ENCODE results near the gene TNIK. TPM values are rescaled to one million over a fixed set of nuclear protein-coding genes. Genes with fewer than 3 reads are reported as not detected.
A peak's percentile ranks its signal among the peaks of the same experiment; 100 is the strongest.

Gene TNIK
- total RNA-seq, 2 donors from 2014 or later, result 31.7 to 37.9 TPM

DNA sequence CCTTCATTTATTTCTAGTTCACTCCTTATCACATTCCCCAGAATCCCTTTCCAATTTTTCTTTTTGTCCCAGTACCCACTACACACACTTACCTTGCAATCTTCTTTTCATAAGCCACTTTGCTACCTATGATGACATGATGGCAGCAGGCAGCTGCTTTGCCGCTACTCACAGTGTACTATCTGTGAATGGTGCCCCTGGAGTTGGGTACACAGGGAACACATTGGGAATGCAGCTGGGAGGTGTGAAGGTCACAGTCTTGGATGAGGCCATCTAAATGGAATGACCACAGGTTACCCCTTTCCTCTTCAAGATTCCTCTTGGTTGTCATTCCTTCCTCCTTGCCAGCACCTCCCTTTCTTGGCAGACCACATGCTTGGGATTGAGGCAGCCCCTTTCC, 20.8 kb upstream of the TNIK start:
- Mint-ChIP-seq H3K36me3 (no peaks in the 10 kb centered on the region), H3K9me3 (no peaks in the 10 kb centered on the region), H3K27ac (peak overlapping the region in 1 of 2 donors; percentile 73)
- ATAC-seq, result peak in 1 of 2 donors; percentile 6
- no peak for DNase-seq (ENCODE audit: low spot score in 2 of 2)

DNA sequence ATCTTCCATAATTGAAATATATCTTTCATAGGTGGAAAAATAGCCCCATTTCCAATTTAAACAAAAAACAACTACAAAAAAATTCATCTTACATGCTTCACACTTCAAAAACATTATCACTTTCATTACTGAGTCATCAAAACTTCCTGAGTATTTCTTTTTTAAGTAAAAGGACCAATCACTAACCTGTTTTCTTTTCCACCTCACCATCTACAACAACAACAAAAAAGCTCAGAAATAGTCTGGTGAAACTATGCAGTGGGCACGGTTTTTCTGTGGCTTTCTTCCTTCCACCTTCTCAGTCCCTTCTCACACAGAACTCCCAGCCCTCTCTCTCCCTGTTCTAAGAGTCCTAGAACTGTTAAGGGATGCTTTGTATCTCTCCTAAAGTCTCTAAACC, 20.3 kb upstream of the TNIK start:
- Mint-ChIP-seq H3K9me3 (no peaks in the 10 kb centered on the region), H3K27ac (peak overlapping the region in 1 of 2 donors; percentile 73), H3K36me3 (no peaks in the 10 kb centered on the region)
- peak; percentile 50 to 87 for ATAC-seq
- no peak for DNase-seq (ENCODE audit: low spot score in 2 of 2)

DNA sequence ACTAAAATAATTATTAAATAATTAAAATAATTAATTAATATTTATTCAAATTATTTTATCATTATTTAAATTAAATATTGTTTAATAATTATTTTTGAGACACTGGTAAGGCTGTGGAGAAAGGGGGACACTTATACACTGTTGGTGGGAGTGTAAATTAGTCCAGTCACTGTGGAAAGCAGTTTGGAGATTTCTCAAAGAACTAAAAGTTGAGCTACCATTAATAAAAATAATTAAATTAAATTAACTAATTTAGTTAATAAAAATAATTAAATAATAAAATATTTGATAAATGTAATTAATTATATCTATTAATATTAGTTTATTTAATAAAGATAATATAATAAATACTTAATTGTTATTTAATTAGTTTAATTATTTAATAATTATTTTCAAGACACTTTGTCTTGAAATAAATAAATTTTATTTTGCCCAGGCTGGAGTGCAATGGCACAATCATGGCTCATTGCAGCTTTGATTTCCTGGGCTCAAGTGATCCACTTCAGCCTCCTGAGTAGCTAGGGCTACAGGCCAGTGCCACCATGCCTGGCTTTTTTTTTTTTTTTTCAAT, 16.4 kb upstream of the TNIK start:
- ATAC-seq (peak in 1 of 2 donors; percentile 36), DNase-seq (ENCODE audit: low spot score in 2 of 2) (no peak)
- H3K27ac Mint-ChIP-seq, result no peak overlapping the region
- H3K36me3 Mint-ChIP-seq, result no peaks in the 10 kb centered on the region
- no peaks in the 10 kb centered on the region for H3K9me3 Mint-ChIP-seq

DNA sequence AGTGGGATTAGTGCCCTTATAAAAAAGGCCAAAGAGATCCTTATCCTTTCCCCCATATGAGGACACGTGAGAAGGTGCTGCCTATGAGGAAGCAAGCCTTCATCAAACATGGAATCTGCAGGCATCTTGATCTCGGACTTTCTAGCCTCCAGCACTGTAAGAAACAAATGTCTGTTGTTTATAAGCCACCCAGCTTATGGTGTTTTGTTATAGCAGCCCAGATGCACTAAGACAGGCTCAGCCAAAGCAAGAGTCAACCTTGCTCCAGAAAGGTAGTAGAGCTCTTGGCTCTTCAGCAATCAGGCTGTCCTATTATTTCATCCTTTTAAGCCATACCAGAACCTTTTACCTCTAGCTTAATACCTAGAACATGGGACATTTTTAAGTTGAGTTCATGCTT, 12.3 kb upstream of the TNIK start:
- Mint-ChIP-seq H3K9me3 (no peaks in the 10 kb centered on the region), H3K36me3 (no peaks in the 10 kb centered on the region), H3K27ac (no peak overlapping the region)
- ATAC-seq, result no peak
- DNase-seq (ENCODE audit: low spot score in 2 of 2), result no peak

DNA sequence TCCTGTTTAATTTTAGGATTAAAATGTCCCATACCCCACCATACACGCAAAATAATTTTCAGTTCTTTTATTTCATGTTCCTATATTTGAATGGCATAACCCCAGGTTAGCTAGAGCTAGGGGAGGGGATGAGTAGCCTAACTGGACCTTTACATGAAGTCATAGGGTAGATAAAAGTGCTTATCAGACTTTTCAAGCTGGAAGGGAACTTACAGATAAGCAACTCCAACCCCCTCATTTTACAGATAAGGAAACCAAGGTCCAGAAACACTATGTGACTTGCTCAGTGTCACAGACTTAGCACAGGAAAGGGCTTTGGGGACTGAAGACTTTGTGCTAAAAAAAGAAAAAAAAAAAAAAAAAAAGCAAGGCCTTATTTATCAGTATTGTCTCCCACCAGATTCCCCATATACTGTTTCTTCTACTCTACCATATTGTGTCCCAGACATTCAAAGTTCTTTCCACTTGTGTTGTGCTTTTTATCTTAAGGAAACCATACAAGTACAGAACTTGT, 10.6 kb upstream of the TNIK start:
- no peak for ATAC-seq

DNA sequence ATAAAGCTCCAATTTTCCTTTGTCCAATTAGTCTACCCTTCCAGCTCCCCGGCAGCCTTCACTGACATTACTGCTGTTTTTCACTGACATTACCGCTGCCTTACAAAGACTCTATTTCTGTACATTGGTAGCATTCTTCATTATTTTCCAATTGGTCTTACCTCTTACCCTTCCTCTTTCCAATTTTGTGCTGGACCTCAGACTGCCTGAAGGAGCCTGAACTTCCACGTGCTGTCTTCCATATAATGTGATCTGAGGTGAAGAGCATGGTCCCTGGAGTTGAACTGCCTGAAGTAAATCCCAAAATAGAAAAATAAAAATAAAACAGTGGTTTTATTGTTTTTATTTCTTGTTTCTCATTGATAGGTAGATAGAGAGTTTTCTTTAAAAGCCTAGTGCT, 9.2 kb upstream of the TNIK start:
- H3K36me3 Mint-ChIP-seq, result no peaks in the 10 kb centered on the region

More for the DNA sequence above, 10.6 kb upstream of the TNIK start:
- H3K9me3 Mint-ChIP-seq, result no peaks in the 10 kb centered on the region
- DNase-seq (ENCODE audit: low spot score in 2 of 2), result no peak
- no peak overlapping the region for H3K27ac Mint-ChIP-seq
- H3K36me3 Mint-ChIP-seq, result no peaks in the 10 kb centered on the region

DNA sequence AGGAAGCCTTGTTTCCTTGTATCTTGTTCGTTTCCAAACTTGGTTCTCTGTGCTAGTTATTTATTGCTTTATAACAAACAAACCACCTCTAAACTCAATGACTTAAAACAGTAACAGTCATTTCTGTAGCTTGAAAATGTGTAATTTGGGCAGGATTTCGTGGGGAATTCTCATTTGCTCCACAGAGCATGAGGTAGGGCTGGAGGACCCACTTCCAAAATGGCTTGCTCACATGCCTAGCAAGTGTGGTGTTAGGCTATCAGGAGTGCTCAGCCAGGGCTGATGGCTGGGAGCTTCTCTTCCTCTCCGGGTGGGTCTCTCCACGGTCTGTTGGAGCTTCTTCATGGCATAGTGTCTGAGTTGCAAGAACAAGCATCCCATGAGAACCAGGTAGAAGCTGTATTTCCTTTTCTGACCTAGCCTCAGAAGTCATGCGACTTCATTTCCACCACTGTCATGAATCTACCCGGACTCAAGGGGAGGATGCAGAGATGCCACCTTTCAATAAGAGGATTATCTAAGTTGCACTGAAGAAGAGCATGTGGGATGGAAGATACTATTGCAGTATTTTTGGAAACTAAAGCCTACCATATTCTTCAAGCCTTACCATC, 8.2 kb upstream of the TNIK start:
- Mint-ChIP-seq H3K36me3 (no peaks in the 10 kb centered on the region), H3K27ac (no peak overlapping the region), H3K9me3 (no peaks in the 10 kb centered on the region)
- no peak for DNase-seq (ENCODE audit: low spot score in 2 of 2)
- peak in 1 of 2 donors; percentile 37 for ATAC-seq

More for the DNA sequence above, 9.2 kb upstream of the TNIK start:
- DNase-seq (ENCODE audit: low spot score in 2 of 2) (no peak), ATAC-seq (no peak)
- H3K9me3 Mint-ChIP-seq, result no peaks in the 10 kb centered on the region
- no peak overlapping the region for H3K27ac Mint-ChIP-seq

DNA sequence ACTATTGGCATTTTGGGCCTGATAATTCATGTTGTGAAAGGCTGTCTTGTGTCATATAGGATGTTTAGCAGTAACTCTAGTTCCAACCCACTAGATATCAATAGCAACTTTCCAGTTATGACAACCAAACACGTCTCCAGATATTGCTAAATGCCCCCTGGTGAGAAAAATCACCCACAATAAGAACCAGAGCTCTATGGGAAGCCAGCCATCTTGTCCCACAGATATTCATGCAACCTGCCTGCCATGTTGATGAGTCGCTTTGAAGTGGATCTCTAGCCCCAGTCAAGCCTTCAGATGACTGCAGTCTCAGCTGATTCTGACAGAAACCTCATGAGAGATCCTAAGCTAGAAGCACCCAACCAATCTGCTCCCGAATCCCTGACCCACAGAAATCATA, 5.6 kb upstream of the TNIK start:
- H3K27ac Mint-ChIP-seq, result no peak overlapping the region
- DNase-seq (ENCODE audit: low spot score in 2 of 2) (no peak), ATAC-seq (no peak)
- H3K36me3 Mint-ChIP-seq, result peaks cover 0 to 3% of the 10 kb centered on the region in 2 donors
- no peaks in the 10 kb centered on the region for H3K9me3 Mint-ChIP-seq

DNA sequence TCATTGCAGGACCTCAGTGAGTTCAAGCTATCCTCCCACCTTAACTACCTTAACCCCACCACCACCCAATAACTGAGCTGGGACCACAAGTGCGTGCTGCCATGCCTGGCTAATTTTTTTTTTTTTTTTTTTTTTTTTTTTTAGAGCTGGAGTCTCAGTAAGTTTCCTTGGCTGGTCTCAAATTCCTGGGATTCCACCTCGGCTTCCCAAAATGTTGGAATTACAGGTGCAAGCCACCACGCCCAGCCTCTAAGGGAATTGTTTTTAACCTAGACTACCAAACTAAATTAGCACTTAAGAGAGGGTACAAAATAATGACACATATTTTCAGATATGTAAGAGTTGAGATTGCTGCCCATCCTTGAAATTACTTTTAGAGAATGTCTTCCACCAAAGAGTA, 4.3 kb upstream of the TNIK start:
- no peak overlapping the region for H3K27ac Mint-ChIP-seq
- peaks cover 0 to 9% of the 10 kb centered on the region in 2 donors for H3K36me3 Mint-ChIP-seq
- DNase-seq (ENCODE audit: low spot score in 2 of 2) (no peak), ATAC-seq (no peak)
- H3K9me3 Mint-ChIP-seq, result no peaks in the 10 kb centered on the region

DNA sequence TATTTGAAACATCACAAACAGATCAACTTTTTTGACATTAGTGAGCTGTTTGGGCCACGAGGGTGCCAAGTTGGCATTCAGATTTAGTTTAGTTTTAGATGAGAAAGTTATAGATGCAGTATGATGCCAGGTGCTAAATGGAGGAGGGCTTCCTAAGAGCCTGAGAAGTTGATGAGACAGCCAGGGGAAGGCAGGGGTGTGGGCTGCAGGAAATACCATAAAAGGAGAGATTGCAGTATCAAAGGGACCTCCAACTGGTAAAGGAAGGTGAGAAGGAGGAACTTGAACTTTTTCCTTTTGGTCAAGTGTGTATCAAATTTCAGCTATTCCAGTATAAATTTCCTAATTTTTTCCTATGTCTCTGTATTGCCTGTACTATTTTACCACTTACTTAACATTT, 2.0 kb upstream of the TNIK start:
- ATAC-seq, result no peak
- no peak for DNase-seq (ENCODE audit: low spot score in 2 of 2)
- Mint-ChIP-seq H3K27ac (no peak overlapping the region), H3K36me3 (peaks cover 12 to 15% of the 10 kb centered on the region in 2 donors), H3K9me3 (no peaks in the 10 kb centered on the region)

DNA sequence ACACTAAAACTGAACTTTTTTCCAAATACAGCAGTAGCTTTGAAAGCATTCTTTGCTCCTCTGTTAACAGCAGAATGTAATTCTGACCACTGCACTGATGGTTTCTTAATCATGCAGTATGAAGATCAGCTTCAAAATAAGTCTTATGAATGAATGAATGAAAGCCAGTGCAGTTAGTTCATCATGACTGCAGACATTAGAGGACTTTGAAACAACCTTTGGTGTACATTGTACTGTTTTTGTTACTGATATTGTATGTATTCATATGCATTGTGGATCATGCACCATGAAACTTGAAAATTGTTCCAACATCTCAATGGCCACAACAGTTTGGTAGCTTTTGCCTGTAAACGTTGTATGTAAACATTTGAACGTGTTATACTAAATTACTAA, 1.3 kb upstream of the TNIK start:
- no peak for DNase-seq (ENCODE audit: low spot score in 2 of 2)
- no peak for ATAC-seq
- Mint-ChIP-seq H3K36me3 (peaks cover 12 to 15% of the 10 kb centered on the region in 2 donors), H3K9me3 (no peaks in the 10 kb centered on the region), H3K27ac (peak overlapping the region in 1 of 2 donors; percentile 84)

DNA sequence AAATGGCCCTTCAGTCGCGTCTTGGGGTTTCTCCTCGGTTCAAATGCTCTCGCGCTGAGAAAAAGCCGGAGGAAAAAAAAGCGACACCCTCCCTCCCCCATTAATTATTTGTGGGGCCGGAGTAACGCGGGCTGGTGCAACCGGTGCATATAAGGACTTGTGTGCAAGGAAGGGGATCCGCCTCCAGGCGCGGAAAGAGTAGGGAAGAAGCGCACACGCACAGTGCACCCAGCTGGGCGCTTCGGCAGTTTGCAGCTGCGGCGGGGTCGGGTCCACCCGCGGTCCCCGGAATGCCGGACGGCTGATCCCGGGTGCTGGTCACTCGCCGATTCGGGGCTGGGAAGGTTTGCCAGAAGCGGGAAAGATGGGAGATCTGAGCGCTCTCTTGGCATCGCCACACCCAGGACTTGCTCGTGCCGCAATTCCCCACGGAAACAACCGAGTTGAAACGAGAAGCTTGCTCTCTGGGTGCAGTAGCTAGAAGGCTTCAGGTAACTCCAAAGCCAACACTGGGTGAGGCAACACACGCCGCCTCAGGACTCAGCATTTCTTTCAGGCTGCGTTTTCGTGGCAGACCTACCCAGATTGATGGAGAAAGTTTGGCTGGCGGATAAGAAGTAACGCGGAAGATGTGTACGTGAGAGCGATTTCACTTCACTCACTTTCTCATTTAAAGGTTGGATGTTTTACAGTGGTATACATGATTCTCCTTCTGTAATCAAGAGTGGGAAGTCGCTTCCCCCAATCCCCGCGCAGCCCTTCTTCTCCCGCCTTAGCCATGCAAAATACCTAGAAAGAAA, 720 bp upstream of the TNIK start:
- Mint-ChIP-seq H3K9me3 (no peaks in the 10 kb centered on the region), H3K27ac (peak overlapping the region; percentile 84 to 90), H3K36me3 (peaks cover 12 to 15% of the 10 kb centered on the region in 2 donors)
- ATAC-seq, result peak; percentile 42 to 44
- peak; percentile 49 to 66 for DNase-seq (ENCODE audit: low spot score in 2 of 2)

DNA sequence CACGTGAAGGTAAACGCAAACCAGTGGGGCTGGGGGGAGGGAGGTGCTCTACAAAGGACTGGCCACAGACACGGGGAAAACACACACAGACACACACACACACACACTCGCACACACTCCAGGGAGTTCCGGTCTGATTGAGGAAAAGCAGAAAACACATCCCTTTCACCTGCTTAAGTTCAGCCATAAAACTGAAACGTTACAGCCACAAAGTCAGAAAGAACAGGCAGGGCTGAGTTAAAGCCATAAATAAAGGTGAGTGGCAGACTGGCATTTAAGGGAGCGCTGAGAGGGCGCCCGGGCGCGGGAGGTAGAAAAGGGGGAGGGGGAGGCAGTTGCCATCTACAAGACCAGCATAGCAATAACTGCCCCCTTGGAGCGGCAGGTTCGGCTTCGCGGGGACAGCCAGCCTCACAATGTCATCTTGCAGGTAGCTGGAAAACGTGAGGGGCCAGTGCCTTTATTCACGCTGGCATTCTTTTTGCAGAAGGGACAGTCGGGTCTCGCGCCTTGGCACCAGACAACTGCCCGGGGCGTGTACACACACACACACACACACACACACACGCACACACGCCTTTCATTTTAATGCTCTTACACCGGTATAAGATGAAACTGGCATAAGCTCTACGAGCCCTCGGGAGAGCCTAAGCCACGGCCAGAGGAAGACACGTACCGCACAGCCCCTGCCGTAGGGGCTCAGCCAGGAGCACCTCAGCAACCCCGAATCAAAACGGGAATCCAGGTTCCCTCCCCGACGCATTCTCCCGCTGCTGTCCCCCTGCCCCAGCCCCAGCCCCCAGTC, 866 bp downstream of the TNIK start:
- ATAC-seq (peak; percentile 7 to 21), DNase-seq (ENCODE audit: low spot score in 2 of 2) (peak; percentile 46 to 58)
- Mint-ChIP-seq H3K9me3 (no peaks in the 10 kb centered on the region), H3K36me3 (peaks cover 12 to 15% of the 10 kb centered on the region in 2 donors), H3K27ac (peak overlapping the region; percentile 84 to 93)

DNA sequence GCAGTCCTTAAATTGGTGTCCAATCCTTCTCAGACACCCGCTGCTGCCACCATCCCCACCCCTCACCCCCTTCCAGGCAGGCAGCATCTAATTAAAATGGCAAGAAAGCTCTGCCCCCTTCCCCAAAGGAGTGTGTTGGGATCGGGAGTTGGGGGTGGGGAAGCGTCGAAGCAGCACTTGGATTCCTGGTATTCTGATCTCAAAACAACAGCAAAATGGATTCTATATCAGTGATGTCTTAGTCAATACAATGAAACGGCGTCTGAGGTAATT, 1.4 kb downstream of the TNIK start:
- H3K9me3 Mint-ChIP-seq, result no peaks in the 10 kb centered on the region
- peaks cover 12 to 15% of the 10 kb centered on the region in 2 donors for H3K36me3 Mint-ChIP-seq
- DNase-seq (ENCODE audit: low spot score in 2 of 2), result no peak
- ATAC-seq, result no peak
- peak overlapping the region; percentile 84 to 93 for H3K27ac Mint-ChIP-seq

DNA sequence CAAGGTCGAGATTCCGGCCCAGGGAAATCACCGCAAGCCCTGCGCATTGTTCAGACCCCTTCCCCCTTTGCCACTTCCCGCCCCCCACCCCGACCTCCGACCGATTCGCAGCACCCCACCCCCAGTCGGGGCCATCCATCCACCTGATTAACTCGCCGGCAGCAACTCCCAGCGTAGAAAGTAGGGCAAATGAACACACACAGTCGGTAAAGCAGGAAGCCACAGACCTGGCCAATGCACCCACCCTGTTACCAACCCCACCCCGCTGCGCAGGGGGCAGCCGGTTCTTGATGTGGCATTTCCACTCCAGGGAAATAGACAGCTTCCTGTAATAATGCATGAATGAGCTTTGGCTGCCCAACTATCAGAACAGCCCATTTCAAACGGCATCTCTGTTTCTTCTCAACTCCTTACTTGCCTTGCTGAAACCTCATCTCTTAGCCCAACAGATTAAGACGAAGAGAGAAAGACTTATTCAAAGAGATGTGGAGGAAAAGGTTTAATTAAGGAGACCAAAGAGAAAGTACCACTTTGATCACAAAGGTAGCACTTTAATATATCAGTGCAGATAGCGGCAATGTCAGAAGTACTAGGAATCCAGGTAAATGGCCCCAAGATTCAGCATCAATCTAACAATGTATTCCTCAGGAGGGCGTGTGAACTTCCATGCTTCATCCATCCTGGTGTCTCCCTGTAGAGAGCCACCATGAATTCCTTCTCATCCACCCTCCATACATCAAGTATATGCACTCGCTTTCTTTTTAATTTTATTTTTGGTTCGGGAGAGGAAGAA, 1.9 kb downstream of the TNIK start:
- ATAC-seq, result peak in 1 of 2 donors; percentile 6

DNA sequence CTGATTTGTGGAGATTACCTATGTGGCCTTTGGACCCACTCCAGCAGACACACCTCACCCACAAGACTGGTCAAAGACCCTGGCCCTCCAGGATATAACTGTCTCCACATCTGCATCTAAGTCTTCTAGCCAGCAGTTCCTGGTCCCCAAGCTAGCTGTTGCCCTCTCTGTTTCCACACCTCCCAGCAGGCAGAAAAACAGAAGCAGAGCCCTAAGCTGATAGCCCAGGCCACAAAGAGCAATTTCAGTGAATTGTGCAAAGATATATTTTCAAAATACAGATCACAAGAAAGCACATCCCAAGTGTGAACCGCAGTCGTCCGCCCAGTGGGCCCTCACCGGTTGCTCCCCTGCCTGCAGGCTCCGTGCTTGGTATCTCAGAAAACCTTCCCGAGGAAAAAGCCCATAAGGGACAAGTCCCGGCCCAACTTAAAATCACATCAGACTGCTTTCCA, 2.6 kb downstream of the TNIK start:
- peak overlapping the region; percentile 65 to 84 for H3K27ac Mint-ChIP-seq
- DNase-seq (ENCODE audit: low spot score in 2 of 2) (no peak), ATAC-seq (no peak)
- H3K36me3 Mint-ChIP-seq, result peaks cover 12 to 15% of the 10 kb centered on the region in 2 donors
- no peaks in the 10 kb centered on the region for H3K9me3 Mint-ChIP-seq

More for the DNA sequence above, 1.9 kb downstream of the TNIK start:
- Mint-ChIP-seq H3K9me3 (no peaks in the 10 kb centered on the region), H3K27ac (peak overlapping the region; percentile 84 to 93), H3K36me3 (peaks cover 12 to 15% of the 10 kb centered on the region in 2 donors)
- DNase-seq (ENCODE audit: low spot score in 2 of 2), result peak in 1 of 2 donors; percentile 58
